ENCODE data around the gene NR2F2. TPM values are rescaled to one million over a fixed set of nuclear protein-coding genes. Genes with fewer than 3 reads are reported as not detected.

Gene NR2F2
- total RNA-seq, 1 donor from 2014 or later, result 15.9 TPM

DNA sequence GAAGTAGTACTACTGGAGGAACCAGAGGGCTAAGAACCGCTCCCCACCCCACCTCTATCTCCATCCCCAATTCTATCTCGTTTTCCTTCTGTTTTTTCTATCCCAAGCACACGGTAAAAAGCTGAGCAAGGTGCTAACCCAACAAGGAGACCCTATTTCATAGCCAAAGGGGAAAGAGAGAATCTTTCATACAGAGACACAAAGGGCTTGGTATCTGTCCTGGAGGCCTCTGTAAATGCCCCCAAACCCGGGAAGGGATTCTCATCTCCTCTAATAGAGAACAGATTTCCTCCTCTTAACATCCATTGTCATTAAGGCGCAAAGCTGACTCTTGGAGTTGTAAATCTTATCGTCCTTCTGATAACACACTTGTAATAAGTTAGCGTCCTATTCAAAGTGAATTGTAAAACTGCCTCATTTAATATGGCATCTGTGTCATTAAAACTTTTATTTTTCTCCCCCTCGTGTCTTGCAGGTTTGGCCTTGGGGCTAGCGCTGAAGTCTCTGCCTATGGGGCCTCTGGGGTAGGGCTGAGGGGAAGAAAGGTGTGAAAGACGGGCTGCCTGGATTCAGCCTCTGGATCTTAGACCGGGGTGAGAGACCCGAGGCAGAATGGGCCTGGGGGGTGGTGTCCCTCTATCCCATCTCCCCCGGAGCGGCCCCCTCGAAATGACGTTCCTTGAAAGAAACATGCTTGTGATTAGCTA lies 12.1 kb downstream of the NR2F2 start:
- H3K27ac Mint-ChIP-seq (ENCODE audit: unreplicated experiment), result peak overlapping the region; percentile 57
- no peaks in the 10 kb centered on the region for H3K9me3 Mint-ChIP-seq (ENCODE audit: unreplicated experiment)
- H3K4me1 Mint-ChIP-seq (ENCODE audit: unreplicated experiment), result peaks cover 64% of the 10 kb centered on the region
- TF ChIP-seq, protein P1, sequence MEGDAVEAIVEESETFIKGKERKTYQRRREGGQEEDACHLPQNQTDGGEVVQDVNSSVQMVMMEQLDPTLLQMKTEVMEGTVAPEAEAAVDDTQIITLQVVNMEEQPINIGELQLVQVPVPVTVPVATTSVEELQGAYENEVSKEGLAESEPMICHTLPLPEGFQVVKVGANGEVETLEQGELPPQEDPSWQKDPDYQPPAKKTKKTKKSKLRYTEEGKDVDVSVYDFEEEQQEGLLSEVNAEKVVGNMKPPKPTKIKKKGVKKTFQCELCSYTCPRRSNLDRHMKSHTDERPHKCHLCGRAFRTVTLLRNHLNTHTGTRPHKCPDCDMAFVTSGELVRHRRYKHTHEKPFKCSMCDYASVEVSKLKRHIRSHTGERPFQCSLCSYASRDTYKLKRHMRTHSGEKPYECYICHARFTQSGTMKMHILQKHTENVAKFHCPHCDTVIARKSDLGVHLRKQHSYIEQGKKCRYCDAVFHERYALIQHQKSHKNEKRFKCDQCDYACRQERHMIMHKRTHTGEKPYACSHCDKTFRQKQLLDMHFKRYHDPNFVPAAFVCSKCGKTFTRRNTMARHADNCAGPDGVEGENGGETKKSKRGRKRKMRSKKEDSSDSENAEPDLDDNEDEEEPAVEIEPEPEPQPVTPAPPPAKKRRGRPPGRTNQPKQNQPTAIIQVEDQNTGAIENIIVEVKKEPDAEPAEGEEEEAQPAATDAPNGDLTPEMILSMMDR (IDR thresholded peaks at IDR 0.05; ENCODE audit: unreplicated experiment), result no peak
- peak; percentile 2 for DNase-seq (ENCODE audit: low spot score)
- peak overlapping the region; percentile 85 for H3K4me3 Mint-ChIP-seq (ENCODE audit: unreplicated experiment)
- H3K27me3 Mint-ChIP-seq (ENCODE audit: unreplicated experiment), result peaks cover 39% of the 10 kb centered on the region
- peaks cover 4% of the 10 kb centered on the region for H3K36me3 Mint-ChIP-seq (ENCODE audit: low read depth, unreplicated experiment)

DNA sequence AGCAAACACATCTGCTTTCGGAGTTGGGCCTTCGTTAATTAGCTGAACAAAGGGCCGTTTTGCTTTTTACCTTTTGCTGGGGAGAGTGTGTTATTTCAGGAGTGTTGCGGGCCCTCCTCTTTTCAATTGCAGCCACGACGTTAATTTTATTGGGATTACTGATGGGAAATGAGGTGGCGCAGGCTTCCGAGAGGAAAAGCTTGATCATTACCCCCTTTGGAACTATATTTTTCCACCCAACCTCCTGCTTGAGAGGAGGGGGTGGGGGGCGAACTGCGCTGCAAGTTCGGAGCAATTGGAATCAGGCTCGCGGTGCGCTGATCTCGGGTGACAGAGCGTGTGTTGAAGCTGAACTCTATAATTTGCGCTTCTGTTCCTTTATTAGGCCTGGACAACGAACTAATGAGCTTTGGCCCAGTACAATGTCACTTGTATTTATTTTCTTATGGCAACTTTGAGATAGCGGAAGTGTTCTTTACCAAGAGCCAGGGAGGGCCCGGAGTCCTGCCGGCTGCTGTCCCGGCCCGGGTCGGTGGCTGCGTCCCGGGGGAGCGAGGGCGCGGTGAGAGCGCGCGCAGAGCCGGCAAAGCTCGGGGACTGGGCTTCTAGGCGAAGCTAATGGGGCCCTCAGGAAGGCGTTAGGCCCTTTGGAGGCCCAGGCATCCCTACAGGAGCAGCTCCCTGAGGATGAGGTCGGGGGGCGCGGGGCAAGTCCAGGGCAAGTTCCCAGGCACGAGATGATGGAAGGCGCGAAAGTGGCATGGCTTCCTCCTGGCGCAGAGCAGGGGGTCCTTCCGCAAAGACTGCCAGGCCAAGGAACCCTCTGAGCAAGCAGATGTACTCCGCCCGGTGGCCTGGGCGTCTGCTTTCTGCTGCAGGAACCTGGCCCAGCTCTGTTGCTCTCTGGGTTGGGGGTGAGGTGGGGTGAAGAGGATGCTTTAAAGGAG lies 12.9 kb downstream of the NR2F2 start:
- Mint-ChIP-seq H3K27me3 (ENCODE audit: unreplicated experiment) (peaks cover 47% of the 10 kb centered on the region), H3K27ac (ENCODE audit: unreplicated experiment) (no peak overlapping the region), H3K36me3 (ENCODE audit: low read depth, unreplicated experiment) (peaks cover 7% of the 10 kb centered on the region), H3K9me3 (ENCODE audit: unreplicated experiment) (no peaks in the 10 kb centered on the region), H3K4me3 (ENCODE audit: unreplicated experiment) (peak overlapping the region; percentile 85), H3K4me1 (ENCODE audit: unreplicated experiment) (peaks cover 72% of the 10 kb centered on the region)
- TF ChIP-seq, protein P1 (IDR thresholded peaks at IDR 0.05; ENCODE audit: unreplicated experiment), result no peak
- no peak for DNase-seq (ENCODE audit: low spot score)

DNA sequence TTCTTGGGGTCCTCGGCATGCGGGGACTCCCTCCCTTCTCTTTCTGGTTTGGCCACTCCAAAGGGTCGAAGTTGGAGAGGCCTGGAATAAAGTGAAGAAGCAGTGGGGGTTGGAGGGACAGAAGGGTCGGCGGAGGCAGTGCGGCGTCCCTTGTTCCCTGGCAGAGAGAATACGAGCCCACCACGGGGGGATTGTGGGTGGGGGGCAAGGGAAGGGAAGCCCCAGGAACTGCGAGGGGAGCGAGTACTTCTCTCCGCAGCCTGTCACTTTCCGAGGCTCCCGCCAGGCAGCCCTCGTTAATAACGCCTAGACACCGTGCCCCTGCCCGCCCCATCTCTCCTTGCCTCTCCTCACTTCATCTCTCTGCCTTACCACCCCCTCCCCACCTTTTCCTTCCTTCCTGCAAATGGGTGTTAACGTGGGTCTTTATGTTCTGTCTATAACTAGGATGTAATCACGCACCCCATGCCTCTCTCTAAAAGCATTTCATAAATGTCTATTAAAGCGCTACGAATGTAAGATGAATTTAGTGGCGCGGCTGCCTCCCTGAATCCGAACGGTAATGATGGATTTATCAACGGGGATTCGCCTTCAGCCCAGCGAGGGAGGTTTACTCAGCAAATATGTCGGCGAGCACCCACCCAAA lies 13.7 kb downstream of the NR2F2 start:
- Mint-ChIP-seq H3K36me3 (ENCODE audit: low read depth, unreplicated experiment) (peaks cover 7% of the 10 kb centered on the region), H3K27me3 (ENCODE audit: unreplicated experiment) (peaks cover 52% of the 10 kb centered on the region), H3K27ac (ENCODE audit: unreplicated experiment) (no peak overlapping the region), H3K4me3 (ENCODE audit: unreplicated experiment) (peak overlapping the region; percentile 75), H3K9me3 (ENCODE audit: unreplicated experiment) (no peaks in the 10 kb centered on the region), H3K4me1 (ENCODE audit: unreplicated experiment) (peaks cover 78% of the 10 kb centered on the region)
- TF ChIP-seq, protein P1 (IDR thresholded peaks at IDR 0.05; ENCODE audit: unreplicated experiment), result peak; percentile 17
- no peak for DNase-seq (ENCODE audit: low spot score)

DNA sequence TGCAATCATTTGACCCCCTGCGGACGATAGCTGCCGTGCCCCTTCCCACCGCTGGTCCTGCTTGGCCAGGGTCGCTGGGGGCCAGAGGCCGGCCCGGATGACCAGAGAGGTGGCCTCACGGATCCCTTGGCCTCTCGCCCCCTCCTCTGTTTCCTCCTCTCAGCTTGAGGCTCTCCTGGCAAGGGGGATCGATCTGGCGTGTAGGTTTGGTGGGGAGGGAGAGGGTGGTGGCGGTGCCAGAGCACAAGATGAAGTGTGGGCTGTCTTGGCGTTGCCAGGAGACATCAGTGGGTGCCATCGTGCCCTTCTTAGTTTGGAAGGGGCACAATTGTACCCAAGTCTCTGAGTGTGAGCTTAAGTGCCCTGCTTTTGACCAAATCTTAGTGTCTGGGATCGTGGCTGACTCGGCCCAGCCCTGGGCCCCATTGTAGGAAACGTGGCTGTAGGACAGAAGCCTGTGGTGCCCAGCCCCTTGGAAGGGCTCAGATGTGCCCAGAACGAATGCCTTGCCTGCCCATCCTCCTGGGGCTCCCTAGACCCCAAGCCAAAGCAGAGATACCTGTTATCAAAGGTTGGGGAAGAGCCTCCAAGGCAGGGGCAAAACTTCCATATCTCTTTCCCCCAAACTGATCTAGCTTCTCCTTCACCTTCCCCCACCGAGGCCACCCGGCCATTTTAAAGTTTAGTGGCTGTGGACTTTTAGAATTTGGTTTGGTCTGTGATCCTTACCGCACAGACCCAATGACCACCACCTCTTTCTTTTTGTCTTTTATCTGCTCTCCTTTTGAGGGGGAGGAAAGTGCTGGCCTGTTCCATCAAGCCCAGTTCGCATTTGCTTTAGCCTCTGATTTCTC lies 14.4 kb downstream of the NR2F2 start:
- H3K36me3 Mint-ChIP-seq (ENCODE audit: low read depth, unreplicated experiment), result peaks cover 7% of the 10 kb centered on the region
- no peaks in the 10 kb centered on the region for H3K9me3 Mint-ChIP-seq (ENCODE audit: unreplicated experiment)
- DNase-seq (ENCODE audit: low spot score), result no peak
- no peak overlapping the region for H3K27ac Mint-ChIP-seq (ENCODE audit: unreplicated experiment)
- peaks cover 78% of the 10 kb centered on the region for H3K4me1 Mint-ChIP-seq (ENCODE audit: unreplicated experiment)
- TF ChIP-seq, protein P1 (IDR thresholded peaks at IDR 0.05; ENCODE audit: unreplicated experiment), result no peak
- H3K4me3 Mint-ChIP-seq (ENCODE audit: unreplicated experiment), result peak overlapping the region; percentile 75
- peaks cover 51% of the 10 kb centered on the region for H3K27me3 Mint-ChIP-seq (ENCODE audit: unreplicated experiment)
